GM23338 (cell line): ENCODE results near the gene COL18A1. TPM values are rescaled to one million over a fixed set of nuclear protein-coding genes. Genes with fewer than 3 reads are reported as not detected.

Source experiments
- ATAC-seq: fragments of 200-7000 bp; cut with Tn5 transposase; 3 replicates; pipeline ENCODE4 v1.9.1; 2020
- DNase-seq: peaks from one replicate; pipeline ENCODE4 v3.0.0-alpha.2; 2015; ENCODE audit warnings: low spot score
- H2AFZ ChIP-seq: fragments of 200-600 bp; sonication (generic); 2 replicates; pipeline ENCODE4 v1.8.0; 2016; ENCODE audit warnings: antibody characterized with exemption, mild to moderate bottlenecking, moderate library complexity
- H3F3A ChIP-seq: fragments of 200-600 bp; sonication (generic); replicated peaks from 2 replicates; pipeline ENCODE4 v1.8.0; 2017; ENCODE audit warnings: antibody characterized with exemption, mixed run types, low read depth
- H3K27ac ChIP-seq: fragments of 200-600 bp; sonication (generic); 2 replicates; pipeline ENCODE4 v1.6.1; 2016; ENCODE audit warnings: low read depth
- H3K27me3 ChIP-seq: fragments of 200-600 bp; sonication (generic); 2 replicates; pipeline ENCODE4 v1.8.0; 2016; ENCODE audit warnings: mild to moderate bottlenecking, mixed run types, moderate library complexity; ENCODE audit not compliant: insufficient read depth
- H3K36me3 ChIP-seq: fragments of 200-600 bp; sonication (generic); 2 replicates; pipeline ENCODE4 v1.8.0; 2016; ENCODE audit warnings: mild to moderate bottlenecking; ENCODE audit not compliant: insufficient read depth
- H3K4me1 ChIP-seq: fragments of 200-600 bp; sonication (generic); 2 replicates; pipeline ENCODE4 v1.8.0; 2016; ENCODE audit warnings: mild to moderate bottlenecking, moderate library complexity; ENCODE audit not compliant: insufficient read depth
- H3K4me2 ChIP-seq: fragments of 200-600 bp; sonication (generic); 2 replicates; pipeline ENCODE4 v1.7.1; 2017; ENCODE audit warnings: mixed run types
- H3K4me3 ChIP-seq: fragments of 200-600 bp; sonication (generic); 2 replicates; pipeline ENCODE4 v1.6.1; 2016; ENCODE audit warnings: mixed run types
- H3K79me2 ChIP-seq: fragments of 200-600 bp; sonication (generic); replicated peaks from 2 replicates; pipeline ENCODE4 v1.8.0; 2017; ENCODE audit warnings: mild to moderate bottlenecking; ENCODE audit not compliant: insufficient read depth
- H3K9me2 ChIP-seq: fragments of 200-600 bp; sonication (generic); 2 replicates; pipeline ENCODE4 v1.8.0; 2017; ENCODE audit not compliant: insufficient read depth
- H4K20me1 ChIP-seq: fragments of 200-600 bp; sonication (generic); replicated peaks from 2 replicates; pipeline ENCODE4 v1.8.0; 2017; ENCODE audit warnings: mild to moderate bottlenecking; ENCODE audit not compliant: insufficient read depth
- H3K27ac Mint-ChIP-seq: 2 replicates; pipeline ENCODE4 v1.8.0; 2020; ENCODE audit warnings: inconsistent platforms, mild to moderate bottlenecking, moderate library complexity, mixed read lengths
- H3K27me3 Mint-ChIP-seq: 3 replicates; pipeline ENCODE4 v1.8.0; 2022; ENCODE audit warnings: low read depth, mild to moderate bottlenecking, moderate library complexity, mixed read lengths, inconsistent platforms; ENCODE audit not compliant: insufficient read depth, poor library complexity
- H3K36me3 Mint-ChIP-seq: 3 replicates; pipeline ENCODE4 v1.8.0; 2021; ENCODE audit warnings: low read depth, mild to moderate bottlenecking, inconsistent platforms, moderate library complexity, mixed read lengths
- H3K4me1 Mint-ChIP-seq: 3 replicates; pipeline ENCODE4 v1.8.0; 2020; ENCODE audit warnings: mild to moderate bottlenecking, inconsistent platforms, mixed read lengths
- H3K4me3 Mint-ChIP-seq: 3 replicates; pipeline ENCODE4 v1.8.0; 2021; ENCODE audit warnings: moderate library complexity, mild to moderate bottlenecking, inconsistent platforms, mixed read lengths
- H3K9me3 Mint-ChIP-seq: 3 replicates; pipeline ENCODE4 v1.8.0; 2020; ENCODE audit warnings: moderate library complexity, mild to moderate bottlenecking, inconsistent platforms, mixed read lengths
- CREB1 ChIP-seq: fragments of 250-450 bp; sonication (Bioruptor Pico); IDR thresholded peaks from 2 replicates; pipeline ENCODE4 v1.5.0; 2020; ENCODE audit warnings: low read depth, mild to moderate bottlenecking, moderate library complexity
- CTCF ChIP-seq, 2 experiments: fragments of 200-600 bp in 1 of 2; sonication (generic) in 1 of 2; conservative IDR thresholded peaks; 2 replicates each; pipeline versions ENCODE4 v1.5.1 to v1.6.1; 2016 to 2017; ENCODE audit warnings: antibody characterized with exemption in 2 of 2, low read depth in 2 of 2, mild to moderate bottlenecking in 2 of 2, moderate library complexity in 1 of 2
- ETS1 ChIP-seq: IDR thresholded peaks from 2 replicates; pipeline ENCODE4 v1.6.1; 2016; ENCODE audit warnings: antibody characterized with exemption
- EZH2phosphoT487 ChIP-seq: fragments of 200-600 bp; sonication (generic); IDR thresholded peaks from one replicate; pipeline ENCODE4 v1.8.1; 2018; ENCODE audit warnings: antibody characterized with exemption; ENCODE audit not compliant: unreplicated experiment
- JUNB ChIP-seq: IDR thresholded peaks from one replicate; pipeline ENCODE4 v1.6.1; 2016; ENCODE audit warnings: antibody characterized with exemption; ENCODE audit not compliant: unreplicated experiment
- POLR2AphosphoS5 ChIP-seq: IDR thresholded peaks from 2 replicates; pipeline ENCODE4 v1.6.1; 2016; ENCODE audit warnings: antibody characterized with exemption, low read depth
- REST ChIP-seq: IDR thresholded peaks from one replicate; pipeline ENCODE4 v1.6.1; 2018; ENCODE audit warnings: antibody characterized with exemption; ENCODE audit not compliant: unreplicated experiment
- STAT1 ChIP-seq: IDR thresholded peaks from one replicate; pipeline ENCODE4 v1.6.1; 2016; ENCODE audit warnings: antibody characterized with exemption; ENCODE audit not compliant: unreplicated experiment
- ZNF462 ChIP-seq: fragments of 250-450 bp; sonication (Bioruptor Pico); IDR thresholded peaks from 2 replicates; pipeline ENCODE4 v1.5.0; 2020; ENCODE audit warnings: mild to moderate bottlenecking, moderate library complexity
- polyA plus RNA-seq: library from polyadenylated mRNA; unstranded; fragments of >200 nt; fragmentation: Nextera tagmentation; extraction: Ambion mirVana; gene quantifications from 2 replicates; pipeline ENCODE4 v1.2.1, GENCODE V29; 2016
- total RNA-seq: library from RNA; depleted of rRNA; stranded (reverse); fragments of >200 nt; shearing (Covaris generic); gene quantifications from 2 replicates; pipeline ENCODE4 v1.2.3, GENCODE V29; 2014

COL18A1 gene
- total and polyA plus RNA-seq, 2 experiments from 2014 or later: 38.4 to 430 TPM

GRCh38 chr21:45357436-45358260, 47.3 kb upstream of the COL18A1 start:
- Histone ChIP-seq H3K36me3 (no peaks in the 10 kb centered on the region), H3K79me2 (no peaks in the 10 kb centered on the region), H3K27me3 (no peaks in the 10 kb centered on the region), H2AFZ (no peak overlapping the region), H3K27ac (no peak overlapping the region), H3K9me2 (no peaks in the 10 kb centered on the region), H3F3A (0 out of 2 replicates have a peak, but pooled peaks cover 2% of the 10 kb centered on the region), H3K4me3 (no peak overlapping the region), H3K4me1 (peaks cover 8% of the 10 kb centered on the region), H4K20me1 (no peaks in the 10 kb centered on the region), H3K4me2 (no peak overlapping the region)
- peaks cover 11% of the 10 kb centered on the region for H3K27me3 Mint-ChIP-seq
- no peak overlapping the region for H3K27ac Mint-ChIP-seq
- DNase-seq: peak; percentile 59
- TF ChIP-seq ZNF462 (CRISPR knock-in tag): no peak
- TF ChIP-seq JUNB: no peak
- TF ChIP-seq STAT1: no peak
- no peak for TF ChIP-seq EZH2phosphoT487
- peak; percentile 47 to 56 for TF ChIP-seq CTCF (conservative IDR thresholded peaks at IDR 0.05; ENCODE audit: low read depth in 2 of 2)
- no peak for TF ChIP-seq ETS1
- TF ChIP-seq POLR2AphosphoS5: no peak
- no peak for TF ChIP-seq REST
- no peak for TF ChIP-seq CREB1 (CRISPR knock-in tag)
- no peaks in the 10 kb centered on the region for H3K36me3 Mint-ChIP-seq
- H3K9me3 Mint-ChIP-seq: no peaks in the 10 kb centered on the region
- peaks cover 37% of the 10 kb centered on the region for H3K4me1 Mint-ChIP-seq
- H3K4me3 Mint-ChIP-seq: no peak overlapping the region; the same call in 2 of the 3 replicates
- peak; percentile 41 for ATAC-seq
